Measurements from ENCODE around the gene DAPK2.

The DAPK2 gene

DNA sequence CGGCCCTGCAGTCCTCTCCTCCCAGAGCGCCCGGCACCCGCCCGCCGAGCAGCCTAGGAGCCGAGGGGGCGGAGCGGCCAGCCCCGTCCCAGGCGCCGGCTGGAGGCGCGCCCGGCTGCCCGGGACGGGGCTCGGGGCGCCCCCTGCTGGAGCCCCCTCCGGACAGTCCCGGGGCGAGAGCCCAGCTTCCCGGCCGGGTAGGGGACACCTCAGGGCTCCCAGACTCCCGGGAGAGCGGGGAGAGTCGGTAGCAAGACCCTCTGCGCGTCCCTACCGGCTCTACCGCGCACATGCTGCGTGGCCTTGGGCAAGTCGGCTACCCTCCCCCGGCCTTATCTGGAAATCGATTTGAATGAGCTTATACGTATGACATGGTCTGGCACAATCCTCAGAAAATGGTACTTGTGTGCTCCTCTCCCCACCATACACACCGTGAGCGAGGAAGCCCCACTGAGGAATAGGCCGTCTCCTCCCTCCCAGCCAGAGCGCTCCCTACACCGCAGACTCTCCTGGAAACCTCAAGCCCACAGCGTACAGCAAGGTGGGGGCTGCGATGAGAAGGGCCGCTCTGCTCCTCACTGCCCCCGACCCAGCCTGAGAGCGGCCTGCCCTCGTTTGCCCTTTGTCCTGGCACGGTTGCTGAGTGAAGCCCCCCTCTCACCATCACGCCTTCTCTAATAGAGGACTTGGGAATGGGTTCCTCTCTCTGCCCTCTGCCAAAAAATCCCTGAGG, at the start of gene DAPK2:
Gene DAPK2, minus strand, starts transcription at position 65 of the 733 bp plus-strand sequence. CDS start 6,224 bp downstream, outside the sequence.
- TF ChIP-seq, protein P1, sequence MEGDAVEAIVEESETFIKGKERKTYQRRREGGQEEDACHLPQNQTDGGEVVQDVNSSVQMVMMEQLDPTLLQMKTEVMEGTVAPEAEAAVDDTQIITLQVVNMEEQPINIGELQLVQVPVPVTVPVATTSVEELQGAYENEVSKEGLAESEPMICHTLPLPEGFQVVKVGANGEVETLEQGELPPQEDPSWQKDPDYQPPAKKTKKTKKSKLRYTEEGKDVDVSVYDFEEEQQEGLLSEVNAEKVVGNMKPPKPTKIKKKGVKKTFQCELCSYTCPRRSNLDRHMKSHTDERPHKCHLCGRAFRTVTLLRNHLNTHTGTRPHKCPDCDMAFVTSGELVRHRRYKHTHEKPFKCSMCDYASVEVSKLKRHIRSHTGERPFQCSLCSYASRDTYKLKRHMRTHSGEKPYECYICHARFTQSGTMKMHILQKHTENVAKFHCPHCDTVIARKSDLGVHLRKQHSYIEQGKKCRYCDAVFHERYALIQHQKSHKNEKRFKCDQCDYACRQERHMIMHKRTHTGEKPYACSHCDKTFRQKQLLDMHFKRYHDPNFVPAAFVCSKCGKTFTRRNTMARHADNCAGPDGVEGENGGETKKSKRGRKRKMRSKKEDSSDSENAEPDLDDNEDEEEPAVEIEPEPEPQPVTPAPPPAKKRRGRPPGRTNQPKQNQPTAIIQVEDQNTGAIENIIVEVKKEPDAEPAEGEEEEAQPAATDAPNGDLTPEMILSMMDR (IDR thresholded peaks at IDR 0.05; ENCODE audit: control extremely low read depth, extremely low read depth, low read depth, missing control alignments), result peak; percentile 76
- POLR2A ChIA-PET, result interaction anchor here (0.5 kb wide), 1 partner anchor 304 kb away, joined by 5 read pairs; no protein-coding TSS in a partner anchor
- DNase-seq (ENCODE audit: extremely low spot score), result peak; percentile 93
- CTCF ChIA-PET, result interaction anchor here (0.6 to 8.9 kb wide), 61 partner anchors 8 to 516 kb away, joined by 3 to 68 read pairs (median 4); partner anchors contain the start of gene CIAO2A

DNA sequence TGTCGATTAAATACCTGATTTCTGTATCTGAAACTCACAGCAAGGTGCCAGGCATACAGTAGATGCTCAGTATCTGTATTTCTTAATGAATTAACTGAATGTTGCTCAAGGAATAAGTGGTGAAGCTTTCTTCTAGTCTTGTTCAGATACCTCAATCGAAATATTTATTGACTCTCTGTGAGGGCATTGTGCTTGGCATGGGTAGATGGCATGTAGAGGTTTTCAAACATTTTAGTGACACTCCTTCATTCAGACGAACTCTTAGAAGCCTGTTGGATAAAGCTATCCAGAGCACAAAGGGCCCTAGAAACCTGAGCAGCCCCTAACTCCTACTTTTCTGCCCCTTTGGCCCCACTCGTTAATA, 49.1 kb upstream of the DAPK2 start:
- no peak for DNase-seq (ENCODE audit: extremely low spot score)
- TF ChIP-seq, protein P1 (IDR thresholded peaks at IDR 0.05; ENCODE audit: control extremely low read depth, extremely low read depth, low read depth, missing control alignments), result no peak
- ChIA-PET POLR2A (no interaction called here), CTCF (interaction anchor here (4.5 to 7.1 kb wide), 2 partner anchors 16 to 58 kb away, joined by 18 to 33 read pairs; partner anchors contain the start of gene SNX22)

DNA sequence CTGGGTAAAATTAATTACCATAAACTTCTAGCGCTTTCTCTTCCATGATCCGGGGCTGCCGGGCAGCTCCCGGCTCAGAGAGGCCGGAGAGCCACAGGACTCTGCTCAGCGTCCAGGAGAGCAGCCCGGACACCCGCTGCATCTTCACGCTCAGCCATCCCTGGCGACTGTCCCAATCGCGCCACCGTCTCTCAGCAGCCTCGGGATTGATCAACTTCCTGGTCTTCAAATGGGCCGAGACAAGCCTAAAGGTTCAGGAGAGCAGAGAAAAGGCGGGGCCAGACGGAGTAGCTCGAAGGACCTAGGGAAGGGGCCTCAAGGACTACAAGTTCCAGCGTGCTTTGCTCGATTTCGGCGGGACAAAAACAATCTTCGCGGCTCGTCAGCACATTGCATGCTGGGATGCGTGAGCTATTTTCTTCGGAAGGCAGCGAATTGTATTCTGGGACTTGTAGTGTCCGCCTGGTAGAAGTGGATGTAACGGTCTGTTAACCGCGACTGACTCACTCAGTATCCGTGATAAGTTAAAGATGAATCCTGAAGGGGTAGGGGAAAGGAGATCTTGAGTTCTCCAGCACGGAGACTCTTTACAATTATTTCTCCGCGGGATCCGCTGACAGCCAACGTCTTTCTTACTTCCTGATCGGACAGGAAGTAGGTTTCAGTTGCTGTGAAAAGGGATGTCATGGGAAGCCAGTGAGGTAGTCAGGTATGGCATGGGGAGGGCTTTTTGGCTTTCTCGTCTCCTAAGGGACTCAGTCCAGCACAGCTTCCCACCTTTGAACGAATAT, 47.5 kb upstream of the DAPK2 start, which contains the start of gene CIAO2A:
Gene CIAO2A, minus strand, starts transcription at position 212 of the 791 bp plus-strand sequence. Its CDS starts 70 bp downstream, at position 142.
- TF ChIP-seq, protein P1 (IDR thresholded peaks at IDR 0.05; ENCODE audit: control extremely low read depth, extremely low read depth, low read depth, missing control alignments), result no peak
- ChIA-PET POLR2A (interaction anchor here (0.5 to 0.9 kb wide), 5 partner anchors 18 to 1203 kb away, joined by 3 to 4 read pairs (median 3); no protein-coding TSS in a partner anchor), CTCF (interaction anchor here (0.8 to 7.1 kb wide), 12 partner anchors 8 to 484 kb away, joined by 3 to 33 read pairs (median 4); partner anchors contain the start of genes DAPK2 and SNX22)
- DNase-seq (ENCODE audit: extremely low spot score), result peak; percentile 88

DNA sequence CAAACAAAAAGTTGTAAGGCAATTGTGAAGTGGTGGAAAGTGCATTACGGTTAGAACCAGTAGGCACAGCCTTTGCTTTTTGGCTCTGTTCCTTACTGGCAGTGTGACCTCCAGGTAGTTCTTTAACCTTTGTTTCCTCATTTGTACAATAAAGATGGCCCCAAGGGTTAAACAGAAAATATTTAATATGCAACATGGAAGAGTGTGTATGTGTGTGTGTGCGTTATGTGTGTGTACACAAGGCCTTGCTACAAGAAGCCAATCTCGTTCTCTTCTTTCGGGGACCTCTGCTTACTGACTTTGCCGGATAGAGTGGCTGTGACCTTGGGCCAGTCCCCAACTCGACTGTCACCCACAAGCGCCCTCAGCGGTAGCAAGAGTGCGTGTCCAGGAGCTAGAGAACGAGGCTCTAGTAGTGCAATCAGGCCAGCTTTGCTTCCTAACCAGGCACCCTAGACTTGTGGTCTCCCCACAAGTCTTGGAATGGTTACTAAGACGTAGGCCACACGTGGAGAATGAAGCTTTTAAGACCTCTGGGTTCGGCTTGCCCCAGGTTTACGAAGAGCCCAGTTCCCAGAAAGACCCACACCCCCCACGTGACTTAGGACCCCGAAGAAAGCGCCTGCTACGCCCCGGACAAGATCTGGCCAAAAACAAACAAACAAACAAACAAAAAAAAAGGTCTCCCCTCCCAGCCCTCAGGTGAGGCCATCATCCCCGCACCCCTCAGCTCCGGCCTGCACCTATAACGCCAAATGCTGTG, 46.8 kb upstream of the DAPK2 start:
- ChIA-PET POLR2A (interaction anchor here (0.5 to 0.9 kb wide), 4 partner anchors 18 to 1203 kb away, joined by 3 to 4 read pairs (median 3); no protein-coding TSS in a partner anchor), CTCF (interaction anchor here (0.7 to 7.1 kb wide), 14 partner anchors 9 to 483 kb away, joined by 3 to 33 read pairs (median 4); partner anchors contain the start of genes DAPK2 and SNX22)
- TF ChIP-seq, protein P1 (IDR thresholded peaks at IDR 0.05; ENCODE audit: control extremely low read depth, extremely low read depth, low read depth, missing control alignments), result peak; percentile 38
- DNase-seq (ENCODE audit: extremely low spot score), result peak; percentile 42

DNA sequence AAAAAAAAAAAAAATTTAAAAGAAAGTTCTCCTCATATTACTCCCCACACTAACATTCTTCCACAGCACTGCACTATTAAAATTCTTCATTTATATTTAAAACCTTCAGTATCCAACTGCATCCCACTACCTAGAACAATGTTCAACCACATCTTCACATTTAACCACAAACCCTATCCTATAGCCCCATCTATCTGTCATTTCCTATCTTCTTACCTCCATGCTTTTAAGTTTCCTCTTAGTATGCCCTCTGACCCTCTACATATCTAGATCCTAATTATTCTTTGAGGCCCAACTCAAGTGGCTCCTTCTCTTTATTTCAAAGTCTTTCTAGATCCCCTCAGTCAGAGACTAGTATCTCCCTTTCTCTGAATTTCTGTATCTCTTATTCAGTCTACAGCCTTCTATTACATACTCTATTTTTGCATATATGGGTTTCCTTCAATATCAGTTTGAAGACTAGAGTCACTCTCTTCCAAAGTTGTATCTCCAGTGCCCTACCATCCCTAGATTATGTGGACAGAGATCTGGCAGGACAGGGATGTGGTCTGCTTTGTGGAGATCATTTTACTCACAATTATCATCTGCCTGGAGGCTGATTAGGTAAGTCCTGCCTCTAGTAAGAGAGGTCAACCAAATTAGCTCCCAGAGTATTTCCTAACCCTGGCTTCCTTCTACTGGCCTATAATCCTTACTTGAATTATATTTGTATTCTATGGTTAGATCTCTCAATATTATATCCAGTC, 46.0 kb upstream of the DAPK2 start:
- CTCF ChIA-PET, result interaction anchor here (0.7 to 7.1 kb wide), 9 partner anchors 14 to 482 kb away, joined by 3 to 33 read pairs (median 3); partner anchors contain the start of genes DAPK2 and SNX22
- POLR2A ChIA-PET, result interaction anchor here (0.9 kb wide), 1 partner anchor 61 kb away, joined by 3 read pairs; no protein-coding TSS in a partner anchor
- TF ChIP-seq, protein P1 (IDR thresholded peaks at IDR 0.05; ENCODE audit: control extremely low read depth, extremely low read depth, low read depth, missing control alignments), result peak; percentile 26
- DNase-seq (ENCODE audit: extremely low spot score), result no peak

Data from GM10248 (cell line).